GM19438 (cell line): ENCODE measurements around the gene METAP1D.

Experiments used
- ATAC-seq: cut with Tn5 transposase; IDR thresholded peaks from one replicate; pipeline ENCODE4 v1.9.1; 2021; ENCODE audit warnings: low read depth; ENCODE audit not compliant: unreplicated experiment

The METAP1D gene

DNA sequence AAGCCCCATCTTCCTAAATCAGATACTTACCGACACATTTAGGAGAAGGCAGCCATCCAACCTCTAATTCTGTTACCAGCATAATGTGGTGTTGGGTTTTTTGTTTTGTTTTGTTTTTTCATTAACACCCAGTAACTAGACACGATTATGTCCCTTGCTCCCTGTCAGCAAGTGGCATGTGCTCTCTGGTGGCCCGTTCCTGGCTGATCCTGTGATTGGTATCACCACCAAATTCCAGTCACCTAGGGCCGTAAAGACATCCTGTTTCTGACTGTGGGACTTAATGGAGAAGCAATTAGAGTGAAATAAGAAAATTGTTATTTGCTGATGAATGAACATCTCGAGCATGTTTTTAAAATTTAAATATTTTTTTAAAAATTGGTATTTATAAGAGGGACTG lies 79.7 kb downstream of the METAP1D start:
- ATAC-seq, result no peak

DNA sequence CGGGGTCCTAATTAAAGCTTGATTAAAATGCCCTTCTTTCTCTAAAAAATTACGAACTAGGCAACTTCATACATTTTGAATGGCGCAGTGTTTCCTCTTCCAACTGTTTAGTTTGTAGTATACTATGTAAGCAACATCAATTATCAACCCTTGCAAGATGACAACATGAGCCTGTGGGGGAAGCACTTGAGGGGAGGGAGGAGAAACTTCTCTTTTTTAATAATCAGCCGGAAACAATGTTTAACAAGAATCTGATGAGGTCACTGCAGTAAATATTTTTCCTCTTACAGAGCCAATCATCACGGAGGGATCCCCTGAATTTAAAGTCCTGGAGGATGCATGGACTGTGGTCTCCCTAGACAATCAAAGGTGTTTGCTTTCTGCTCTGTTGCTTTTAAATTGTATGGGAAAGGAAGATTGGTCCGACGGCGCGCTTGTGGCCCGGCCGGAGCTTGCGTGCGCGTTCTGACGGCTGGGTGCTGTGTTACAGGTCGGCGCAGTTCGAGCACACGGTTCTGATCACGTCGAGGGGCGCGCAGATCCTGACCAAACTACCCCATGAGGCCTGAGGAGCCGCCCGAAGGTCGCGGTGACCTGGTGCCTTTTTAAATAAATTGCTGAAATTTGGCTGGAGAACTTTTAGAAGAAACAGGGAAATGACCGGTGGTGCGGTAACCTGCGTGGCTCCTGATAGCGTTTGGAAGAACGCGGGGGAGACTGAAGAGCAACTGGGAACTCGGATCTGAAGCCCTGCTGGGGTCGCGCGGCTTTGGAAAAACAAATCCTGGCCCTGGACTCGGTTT lies 80.3 kb downstream of the METAP1D start:
- ATAC-seq, result no peak

DNA sequence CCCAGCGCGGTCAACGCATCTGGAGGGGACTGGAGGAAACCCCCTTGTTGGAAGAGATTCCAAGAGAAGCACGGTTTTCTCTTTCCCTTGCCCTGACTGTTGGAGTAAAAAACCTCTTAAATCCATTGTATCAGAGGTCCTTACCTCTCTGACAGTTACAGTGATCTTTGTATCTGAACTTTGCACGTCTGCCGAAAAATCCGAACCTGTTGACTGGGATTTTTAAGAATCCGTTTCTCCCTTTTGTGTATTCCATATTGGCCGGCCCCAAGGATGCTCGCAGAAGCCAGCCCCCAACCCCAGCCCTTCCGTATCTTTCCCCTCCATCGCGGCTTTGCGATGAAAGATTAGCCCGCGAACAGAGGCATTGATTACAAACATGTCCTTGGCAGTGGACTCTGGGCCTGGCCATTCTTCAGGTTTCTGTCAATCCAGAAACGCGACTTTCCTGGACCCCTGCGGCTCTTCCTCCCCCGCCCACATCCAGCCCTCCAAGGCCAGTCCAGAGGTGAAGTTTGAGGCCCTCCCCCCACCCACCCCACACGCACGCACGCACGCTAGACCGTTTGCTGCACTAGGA lies 81.0 kb downstream of the METAP1D start:
- no peak for ATAC-seq

GRCh38 chr2:172081221-172082022 lies 81.7 kb downstream of the METAP1D start:
- ATAC-seq, result no peak

DNA sequence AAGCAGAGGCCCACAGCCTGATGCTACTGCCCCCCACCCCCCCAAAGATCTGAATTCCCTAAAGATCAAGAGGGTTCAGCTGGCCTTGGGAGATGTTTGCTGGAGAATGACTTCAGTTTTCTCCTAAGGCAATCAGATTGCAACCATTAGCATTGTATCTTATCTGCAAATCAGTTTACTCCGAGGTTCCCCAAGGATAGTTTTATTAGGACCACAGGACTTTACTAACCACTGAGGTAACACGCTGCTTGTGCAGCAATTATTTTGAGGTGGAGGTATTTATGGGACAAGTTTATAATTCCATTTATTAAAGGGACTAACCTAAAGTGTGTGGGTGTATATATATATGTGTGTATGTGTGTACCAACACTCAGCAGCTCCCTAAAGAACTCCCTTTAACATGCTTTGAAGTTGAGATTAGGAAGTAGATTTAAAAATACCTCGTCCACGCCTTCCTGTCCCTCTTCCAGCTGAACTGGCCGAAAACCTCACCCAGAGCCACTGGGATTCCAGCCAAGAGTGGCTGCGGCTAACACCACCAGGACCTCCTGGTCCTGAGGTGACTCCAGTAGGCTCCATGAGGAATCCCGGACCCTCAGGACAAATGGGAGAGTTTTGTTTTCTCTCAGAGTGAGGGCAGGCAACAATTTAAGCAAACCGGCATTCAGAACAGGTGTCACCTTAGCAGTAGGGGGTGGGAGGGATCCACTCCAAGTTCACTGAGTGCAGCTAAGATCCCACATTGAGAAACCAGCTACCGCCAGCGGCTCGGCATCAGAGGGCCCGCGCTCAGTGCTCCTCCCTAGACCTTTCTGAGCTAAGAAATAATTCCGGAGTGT lies 82.6 kb downstream of the METAP1D start:
- ATAC-seq, result no peak

DNA sequence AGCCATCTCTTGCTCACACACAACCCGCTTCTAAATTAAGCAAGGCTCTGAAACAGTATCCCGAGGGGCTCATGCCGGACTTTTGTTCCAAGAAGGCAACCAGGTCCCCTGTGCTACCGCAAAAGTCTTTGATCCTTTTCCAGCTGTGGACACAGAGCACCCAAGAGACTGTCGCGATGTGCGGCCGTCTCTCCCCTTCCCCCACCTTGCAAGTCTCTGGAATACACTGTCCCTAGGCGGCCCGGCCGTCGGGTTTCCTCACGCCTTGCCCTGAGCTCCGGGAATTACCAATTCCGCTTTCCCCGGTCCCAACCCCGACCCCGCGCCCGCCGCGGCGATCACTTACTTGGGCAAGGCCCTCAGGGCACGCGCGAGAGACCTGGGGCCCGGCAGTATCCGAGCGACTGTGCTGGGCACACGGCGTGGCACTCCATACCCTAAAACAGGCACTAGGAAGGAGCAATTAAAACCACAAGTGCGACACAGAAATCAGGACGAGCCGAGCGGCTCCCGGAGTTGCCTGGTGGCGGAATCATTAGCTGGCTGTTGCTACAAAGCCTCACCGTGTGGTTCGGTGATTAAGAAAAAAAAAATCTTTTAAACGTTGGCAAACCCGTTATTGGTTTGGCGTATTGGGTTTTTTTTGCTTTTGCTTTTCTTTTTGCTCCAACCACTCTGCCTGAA lies 83.3 kb downstream of the METAP1D start:
- no peak for ATAC-seq

DNA sequence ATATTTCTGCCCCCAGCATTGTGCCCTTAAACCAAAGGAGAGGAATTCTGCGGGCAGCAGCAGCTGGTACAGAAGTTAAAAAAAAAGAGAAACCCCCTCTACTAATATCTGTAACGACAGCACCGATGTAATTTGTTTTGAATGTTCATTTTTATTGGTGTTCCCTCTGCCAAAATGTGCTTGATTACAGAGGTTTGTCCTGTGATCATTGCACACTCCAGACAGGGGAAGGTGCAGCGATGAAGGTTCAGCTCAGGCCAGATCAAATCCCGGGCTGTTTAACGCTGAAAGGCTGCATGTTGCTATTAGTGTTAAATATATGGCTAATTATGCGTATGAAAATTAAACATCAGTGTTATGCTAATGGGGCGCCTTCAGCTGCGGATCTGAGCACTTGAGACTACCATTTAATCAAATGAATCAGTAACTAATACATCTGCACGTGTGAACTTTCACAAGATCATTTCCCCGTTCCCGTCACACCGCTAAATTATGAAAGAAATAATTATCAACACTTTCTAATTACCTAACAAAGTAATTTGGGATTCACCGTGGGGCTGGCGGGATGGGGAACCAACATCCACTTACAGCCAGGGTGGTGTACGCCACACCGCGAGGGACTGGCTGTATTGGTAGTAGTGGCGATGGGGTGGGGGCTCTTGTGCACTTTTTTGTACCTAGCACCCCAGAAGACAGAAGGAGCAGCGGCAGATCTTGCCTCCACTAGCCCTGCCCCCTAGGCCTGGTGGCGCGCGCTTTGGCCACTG lies 84.1 kb downstream of the METAP1D start:
- ATAC-seq, result no peak

- ATAC-seq, result no peak
Observed at GRCh38 chr2:172084395-172084644, 84.6 kb downstream of the METAP1D start.

DNA sequence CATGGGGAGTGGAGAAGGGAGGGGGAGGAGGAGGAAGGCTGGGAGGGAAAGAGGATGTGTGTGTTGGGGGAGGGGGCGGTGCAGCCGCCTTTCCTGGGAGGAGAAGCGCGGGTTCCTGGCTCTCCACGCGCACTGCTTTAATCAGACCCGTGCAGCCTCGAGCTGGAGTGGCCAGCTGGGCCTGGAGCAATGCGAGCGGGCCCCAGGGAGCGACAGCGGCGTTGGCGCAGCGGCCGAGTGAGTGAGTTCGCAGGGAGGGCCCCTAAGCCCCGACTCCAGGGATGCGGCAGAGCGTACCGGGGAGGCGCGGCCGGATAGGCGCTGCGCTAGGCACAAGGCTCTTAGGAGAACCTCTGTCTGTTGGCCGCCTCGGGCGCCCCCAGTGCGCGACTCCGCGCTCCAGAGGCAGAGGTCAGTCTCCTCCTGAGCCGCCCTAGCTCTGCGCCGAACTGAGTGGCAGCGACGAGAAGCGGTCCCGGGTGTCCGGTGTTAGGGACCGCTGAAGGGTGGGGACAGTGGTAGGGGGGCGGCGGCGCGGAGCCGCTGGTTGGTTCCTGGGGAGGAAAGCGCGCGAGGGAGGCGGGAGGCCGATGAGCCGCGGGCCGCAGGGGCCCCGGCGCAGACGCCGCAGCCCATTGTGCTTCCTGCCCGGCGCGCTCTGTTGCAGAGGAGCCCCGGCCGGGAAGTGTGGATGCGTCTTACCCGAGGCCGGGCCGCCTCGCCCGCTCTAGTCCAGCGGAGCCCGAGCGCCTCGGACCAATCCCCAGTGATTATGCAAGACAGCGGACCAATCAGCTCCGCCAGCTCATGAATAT lies 85.1 kb downstream of the METAP1D start:
- ATAC-seq, result peak; percentile 87

- peak; percentile 5 for ATAC-seq
Observed at GRCh38 chr2:172085460-172086159, 85.9 kb downstream of the METAP1D start, which contains the start of gene DLX1. Gene DLX1 (plus strand): TSS chr2:172085507. CDS start chr2:172085678, 171 bp downstream.

GRCh38 chr2:172086241-172087206 lies 86.8 kb downstream of the METAP1D start:
- no peak for ATAC-seq

DNA sequence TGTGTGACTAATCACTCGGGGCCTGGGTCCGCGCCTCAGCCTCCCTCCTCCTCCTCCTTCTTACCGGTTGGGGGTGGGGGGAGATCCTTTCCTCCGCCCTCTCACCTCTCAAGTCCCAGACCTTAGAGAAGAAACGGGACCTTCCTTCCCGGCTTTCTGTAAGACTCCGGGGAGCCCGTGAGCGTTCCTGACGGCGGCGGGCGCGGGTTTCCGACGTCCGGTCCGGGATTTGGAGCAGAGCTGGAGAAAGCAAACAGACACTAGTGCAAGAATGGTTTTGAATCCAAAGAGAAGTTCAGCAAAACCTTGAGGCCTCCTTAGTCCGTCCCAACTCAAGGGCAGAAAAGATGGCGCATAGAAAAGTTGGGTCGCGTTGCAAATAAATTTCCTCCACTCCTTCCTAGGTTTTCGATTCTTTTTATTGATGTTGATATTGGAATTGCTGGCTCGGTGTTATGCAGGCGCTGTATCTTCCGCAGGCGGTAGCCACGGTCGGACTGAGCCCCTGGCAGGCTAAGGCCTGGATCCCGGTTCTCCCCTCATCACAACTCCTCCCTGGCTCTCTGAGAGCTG lies 87.5 kb downstream of the METAP1D start:
- ATAC-seq, result no peak

GRCh38 chr2:172087780-172088244 lies 88.1 kb downstream of the METAP1D start:
- ATAC-seq, result no peak

DNA sequence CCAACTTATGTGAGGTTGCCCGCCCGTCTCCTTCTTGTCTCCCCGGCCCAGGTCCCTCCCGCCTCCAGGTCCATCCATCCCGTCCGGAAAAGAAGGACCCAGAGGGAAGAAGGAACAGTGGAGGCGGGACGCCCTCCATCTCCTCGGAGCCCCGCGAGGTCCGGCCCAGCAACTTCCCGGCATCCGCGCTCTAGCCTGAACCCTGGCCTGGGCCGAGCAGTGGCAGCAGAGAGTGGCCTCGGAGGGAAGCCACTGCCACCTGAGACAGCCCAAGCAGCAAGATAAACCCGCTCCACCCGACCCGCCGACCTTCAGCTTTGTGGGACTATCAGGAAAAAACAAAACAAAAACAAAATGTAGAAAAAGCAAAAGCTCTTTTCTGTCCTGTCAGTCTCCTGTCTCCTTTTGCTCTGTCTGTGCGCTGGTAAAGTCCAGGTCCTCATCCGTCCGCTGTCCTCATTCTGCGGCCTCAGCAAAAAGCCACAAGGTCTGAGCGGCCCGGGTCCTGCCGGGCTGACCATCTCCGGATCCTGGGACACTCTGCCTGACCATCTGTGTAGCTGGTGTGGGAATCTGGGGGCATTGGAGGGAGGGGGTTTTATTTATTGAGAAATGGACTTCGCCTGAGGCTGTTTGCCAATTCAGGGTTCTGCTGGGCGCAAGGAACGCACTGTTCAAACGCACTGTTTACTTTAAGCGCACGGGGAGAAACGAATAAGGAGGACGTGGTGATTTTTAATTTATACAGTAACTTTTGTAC lies 88.7 kb downstream of the METAP1D start:
- no peak for ATAC-seq

DNA sequence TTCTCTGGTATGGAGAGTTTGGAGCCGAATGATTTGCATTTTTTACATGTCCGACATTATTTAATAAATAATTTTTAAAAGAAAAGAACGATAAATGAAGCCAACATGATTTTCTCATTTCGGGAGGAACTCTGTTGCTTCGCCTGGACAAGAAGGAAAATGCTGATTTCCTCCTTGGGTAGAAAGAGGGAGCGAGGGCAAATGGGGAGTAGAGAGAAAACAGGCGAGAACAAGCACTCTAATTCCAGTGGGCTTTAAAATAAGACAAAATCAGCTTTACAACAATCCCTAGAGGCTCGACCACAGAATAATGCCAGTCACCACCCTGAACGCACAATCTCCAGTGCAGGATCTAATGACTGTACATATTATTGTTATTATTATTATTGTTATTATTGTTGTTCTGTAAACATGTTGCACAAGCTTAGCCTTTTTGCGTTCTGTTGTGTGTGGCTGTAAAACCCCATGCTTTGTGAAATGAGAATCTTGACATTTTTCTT lies 89.3 kb downstream of the METAP1D start:
- ATAC-seq, result no peak

DNA sequence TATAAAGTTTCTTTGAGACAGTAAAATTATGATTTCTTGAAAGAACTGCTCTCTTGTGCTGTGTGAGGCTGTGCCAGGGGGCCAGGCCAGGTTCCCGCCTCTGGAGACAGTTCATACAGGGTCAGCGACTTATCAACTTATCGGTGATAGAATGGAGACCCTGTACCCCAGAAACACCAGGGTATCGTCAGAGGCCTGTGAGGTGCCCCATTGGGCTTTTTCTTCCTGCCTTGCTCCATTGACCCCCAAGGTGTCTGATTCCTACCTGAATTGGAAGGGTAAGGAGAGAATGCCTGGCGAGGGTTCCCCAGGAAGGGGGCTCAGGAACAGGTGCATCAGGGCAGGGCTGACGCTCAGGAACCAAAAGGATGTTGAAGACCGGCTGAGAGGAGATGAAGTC lies 89.9 kb downstream of the METAP1D start:
- no peak for ATAC-seq
